Smooth muscle cell (in vitro differentiated cells): ENCODE results near the gene ALG13. TPM values are rescaled to one million over a fixed set of nuclear protein-coding genes. Genes with fewer than 3 reads are reported as not detected.

Source experiments
- DNase-seq: peaks from one replicate; lab custom pipeline; 2025; ENCODE audit not compliant: unreplicated experiment; lab: John Stamatoyannopoulos, UW
- H2AFZ ChIP-seq: fragments of 200-600 bp; sonication (generic); 2 replicates; pipeline ENCODE4 v1.6.0; 2016; ENCODE audit warnings: antibody characterized with exemption, low read depth, mild to moderate bottlenecking
- H3F3A ChIP-seq: fragments of 200-600 bp; sonication (generic); 2 replicates; pipeline ENCODE4 v1.6.0; 2017; ENCODE audit warnings: antibody characterized with exemption, low read depth
- H3K27ac ChIP-seq: fragments of 200-600 bp; sonication (generic); 2 replicates; pipeline ENCODE4 v1.5.1; 2016; ENCODE audit warnings: low read depth, mild to moderate bottlenecking
- H3K27me3 ChIP-seq: fragments of 200-600 bp; sonication (generic); 2 replicates; pipeline ENCODE4 v1.6.1; 2016; ENCODE audit warnings: low read depth, mild to moderate bottlenecking
- H3K36me3 ChIP-seq: fragments of 200-600 bp; sonication (generic); 2 replicates; pipeline ENCODE4 v1.5.1; 2016; ENCODE audit warnings: low read depth
- H3K4me1 ChIP-seq: fragments of 200-600 bp; sonication (generic); 2 replicates; pipeline ENCODE4 v1.5.1; 2016; ENCODE audit warnings: low read depth
- H3K4me2 ChIP-seq: fragments of 200-600 bp; sonication (generic); 2 replicates; pipeline ENCODE4 v1.6.0; 2016; ENCODE audit warnings: mild to moderate bottlenecking
- H3K4me3 ChIP-seq: fragments of 200-600 bp; sonication (generic); 2 replicates; pipeline ENCODE4 v1.5.1; 2016; ENCODE audit warnings: mild to moderate bottlenecking
- H3K79me2 ChIP-seq: fragments of 200-600 bp; sonication (generic); 2 replicates; pipeline ENCODE4 v1.6.0; 2016; ENCODE audit warnings: low read depth, mild to moderate bottlenecking
- H3K9ac ChIP-seq: fragments of 200-600 bp; sonication (generic); 2 replicates; pipeline ENCODE4 v1.6.0; 2016; ENCODE audit warnings: low read depth
- H3K9me3 ChIP-seq: fragments of 200-600 bp; sonication (generic); replicated peaks from 2 replicates; pipeline ENCODE4 v1.5.1; 2016; ENCODE audit warnings: low read depth
- H4K20me1 ChIP-seq: fragments of 200-600 bp; sonication (generic); 2 replicates; pipeline ENCODE4 v1.6.0; 2016; ENCODE audit warnings: low read depth
- WGBS: methylation state at CpG from one replicate; pipeline ENCODE4 v1.1.7; 2016; ENCODE audit warnings: low lambda C conversion rate; 5-methylcytosine and 5-hydroxymethylcytosine counted together
- polyA plus RNA-seq: library from polyadenylated mRNA; unstranded; fragments of >200 nt; fragmentation: Nextera tagmentation; extraction: Ambion mirVana; gene quantifications from 2 replicates; pipeline ENCODE4 v1.2.1, GENCODE V29; 2016
- total RNA-seq: library from RNA; depleted of rRNA; stranded (reverse); fragments of >200 nt; gene quantifications from 2 replicates; pipeline ENCODE4 v1.2.3, GENCODE V29; 2014
- TF ChIP-seq, protein P1 (sequence below): fragments of 200-600 bp; sonication (generic); IDR thresholded peaks from 2 replicates; pipeline ENCODE4 v1.5.1; 2017; ENCODE audit warnings: borderline replicate concordance, mild to moderate bottlenecking, antibody characterized with exemption; ENCODE audit not compliant: insufficient read depth, poor library complexity, severe bottlenecking

The ALG13 gene
- total and polyA plus RNA-seq, 2 experiments from 2014 or later: 47.2 to 141 TPM

GRCh38 chrX:111671668-111672067 lies 9.3 kb upstream of the ALG13 start:
- Histone ChIP-seq H3K4me1 (no peaks in the 10 kb centered on the region), H4K20me1 (no peaks in the 10 kb centered on the region), H3K27me3 (no peaks in the 10 kb centered on the region), H3K9me3 (no peaks in the 10 kb centered on the region), H3K36me3 (no peaks in the 10 kb centered on the region), H3K4me3 (no peak overlapping the region), H3K27ac (no peak overlapping the region), H2AFZ (no peak overlapping the region), H3F3A (no peaks in the 10 kb centered on the region), H3K9ac (no peak overlapping the region), H3K79me2 (no peaks in the 10 kb centered on the region), H3K4me2 (no peak overlapping the region)
- WGBS: 81% methylated on average over 7 of the region's 7 CpGs
- no peak for DNase-seq
- TF ChIP-seq, protein P1, sequence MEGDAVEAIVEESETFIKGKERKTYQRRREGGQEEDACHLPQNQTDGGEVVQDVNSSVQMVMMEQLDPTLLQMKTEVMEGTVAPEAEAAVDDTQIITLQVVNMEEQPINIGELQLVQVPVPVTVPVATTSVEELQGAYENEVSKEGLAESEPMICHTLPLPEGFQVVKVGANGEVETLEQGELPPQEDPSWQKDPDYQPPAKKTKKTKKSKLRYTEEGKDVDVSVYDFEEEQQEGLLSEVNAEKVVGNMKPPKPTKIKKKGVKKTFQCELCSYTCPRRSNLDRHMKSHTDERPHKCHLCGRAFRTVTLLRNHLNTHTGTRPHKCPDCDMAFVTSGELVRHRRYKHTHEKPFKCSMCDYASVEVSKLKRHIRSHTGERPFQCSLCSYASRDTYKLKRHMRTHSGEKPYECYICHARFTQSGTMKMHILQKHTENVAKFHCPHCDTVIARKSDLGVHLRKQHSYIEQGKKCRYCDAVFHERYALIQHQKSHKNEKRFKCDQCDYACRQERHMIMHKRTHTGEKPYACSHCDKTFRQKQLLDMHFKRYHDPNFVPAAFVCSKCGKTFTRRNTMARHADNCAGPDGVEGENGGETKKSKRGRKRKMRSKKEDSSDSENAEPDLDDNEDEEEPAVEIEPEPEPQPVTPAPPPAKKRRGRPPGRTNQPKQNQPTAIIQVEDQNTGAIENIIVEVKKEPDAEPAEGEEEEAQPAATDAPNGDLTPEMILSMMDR: no peak

GRCh38 chrX:111687305-111687704 lies 6.3 kb downstream of the ALG13 start:
- Histone ChIP-seq H3K9ac (no peak overlapping the region), H3F3A (no peaks in the 10 kb centered on the region), H3K79me2 (peaks cover 17% of the 10 kb centered on the region), H3K9me3 (no peaks in the 10 kb centered on the region), H3K27me3 (no peaks in the 10 kb centered on the region), H3K4me1 (peaks cover 4% of the 10 kb centered on the region), H3K4me2 (no peak overlapping the region), H3K36me3 (peaks cover 40% of the 10 kb centered on the region), H2AFZ (no peak overlapping the region), H3K27ac (no peak overlapping the region), H3K4me3 (no peak overlapping the region), H4K20me1 (peaks cover 11% of the 10 kb centered on the region)
- TF ChIP-seq, protein P1: no peak
- DNase-seq: no peak
- 98% methylated on average over 2 of the region's 2 CpGs for WGBS

DNA sequence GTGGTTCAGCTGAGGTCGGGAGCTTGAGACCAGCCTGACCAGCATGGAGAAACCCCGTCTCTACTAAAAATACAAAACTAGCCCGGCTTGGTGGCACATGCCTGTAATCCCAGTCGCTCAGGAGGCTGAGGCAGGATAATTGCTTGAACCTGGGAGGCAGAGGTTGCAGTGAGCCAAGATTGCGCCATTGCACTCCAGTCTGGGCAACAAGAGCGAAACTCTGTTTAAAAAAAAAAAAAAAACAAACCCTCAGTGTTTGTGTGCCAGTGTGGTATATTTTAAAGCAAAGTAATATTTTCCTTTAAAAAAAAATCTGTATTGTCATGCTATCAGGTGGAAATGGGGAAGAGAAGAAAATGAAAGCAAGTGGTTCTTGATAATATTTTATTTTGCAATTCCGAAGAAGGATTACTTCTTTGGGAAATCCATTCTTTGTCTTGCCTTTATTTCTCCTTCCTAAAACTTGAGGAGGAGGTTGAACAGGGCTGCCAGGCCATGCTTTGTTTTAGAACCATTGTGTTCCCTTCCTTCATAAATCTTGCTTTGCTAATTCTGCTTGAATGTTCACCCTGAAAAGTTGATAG lies 14.4 kb downstream of the ALG13 start:
- Histone ChIP-seq H3K79me2 (no peaks in the 10 kb centered on the region), H3K4me2 (no peak overlapping the region), H3K4me3 (no peak overlapping the region), H2AFZ (no peak overlapping the region), H3K9ac (no peak overlapping the region), H3K27ac (no peak overlapping the region), H4K20me1 (no peaks in the 10 kb centered on the region), H3F3A (no peaks in the 10 kb centered on the region), H3K9me3 (no peaks in the 10 kb centered on the region), H3K4me1 (peaks cover 3% of the 10 kb centered on the region), H3K36me3 (no peaks in the 10 kb centered on the region), H3K27me3 (no peaks in the 10 kb centered on the region)
- TF ChIP-seq, protein P1: no peak
- 98% methylated on average over 7 of the region's 7 CpGs for WGBS
- DNase-seq: no peak
